Right ventricle myocardium superior (tissue), 1 donor: ENCODE results near the gene SPIN3. TPM values are rescaled to one million over a fixed set of nuclear protein-coding genes. Genes with fewer than 3 reads are reported as not detected.

Source experiments
- total RNA-seq: library from RNA; stranded (reverse); fragmentation: NEBNext Ultra II Directional; extraction: Animal tissue kit (Norgen Biotek cat#: 25700); gene quantifications from one replicate; pipeline ENCODE4 v1.2.1, GENCODE V29; 2021
- donor health status: DM: no; HTN: yes; CAD: no; lungs with severe emphysema.

Gene SPIN3
- total RNA-seq, 1 donor from 2014 or later: 3.8 TPM

Other genes starting within 250 kb of the SPIN3 start
- 7.8 TPM for gene SPIN2B, start 126.0 kb upstream of the SPIN3 start, total RNA-seq
- gene SPIN2A, start 141.9 kb upstream of the SPIN3 start, total RNA-seq: 0.46 TPM